ENCODE results near the gene SERPINF2.
"Not testable (repeated sequence)": the region's sequence is repeated elsewhere in the genome, so short reads cannot be mapped to it uniquely, and the experiment has no call there.

Gene SERPINF2

GRCh38 chr17:1766382-1767135 lies 23.9 kb downstream of the SERPINF2 start:
- Histone ChIP-seq H3K4me1 (ENCODE audit: insufficient read depth, low read length) (peaks cover 48% of the 10 kb centered on the region), H3K36me3 (ENCODE audit: insufficient read depth, low read length) (no peaks in the 10 kb centered on the region), H3K79me2 (ENCODE audit: insufficient read depth, low read length) (no peaks in the 10 kb centered on the region), H3K27me3 (ENCODE audit: insufficient read depth, low read length, poor library complexity) (no peaks in the 10 kb centered on the region), H4K20me1 (ENCODE audit: insufficient read depth, low read length) (no peaks in the 10 kb centered on the region), H3K9me3 (ENCODE audit: insufficient read depth, low read length, severe bottlenecking) (no peaks in the 10 kb centered on the region), H3K4me2 (ENCODE audit: insufficient read depth, low read length) (no peak overlapping the region), H3K27ac (ENCODE audit: low read length) (no peak overlapping the region), H2AFZ (ENCODE audit: low read depth, low read length) (no peak overlapping the region), H3K9ac (ENCODE audit: low read depth, low read length) (no peak overlapping the region), H3K4me3 (ENCODE audit: low read depth in 1 of 2, low read length in 2 of 2) (no peak overlapping the region)
- ATAC-seq (ENCODE audit: insufficient read depth, low read depth), result no peak
- TF ChIP-seq EZH2 (IDR thresholded peaks at IDR 0.05; ENCODE audit: borderline replicate concordance, low read depth, low read length, severe bottlenecking), result no peak
- TF ChIP-seq CTCF (IDR thresholded peaks at IDR 0.05; ENCODE audit: borderline replicate concordance, extremely low read depth, low read length, poor library complexity, severe bottlenecking), result no peak
- no peak for DNase-seq

GRCh38 chr17:1767358-1767757 lies 24.7 kb downstream of the SERPINF2 start:
- H3K4me3 ChIP-seq (ENCODE audit: low read depth in 1 of 2, low read length in 2 of 2), result no peak overlapping the region
- H3K27me3 ChIP-seq (ENCODE audit: insufficient read depth, low read length, poor library complexity), result no peaks in the 10 kb centered on the region
- no peak overlapping the region for H3K9ac ChIP-seq (ENCODE audit: low read depth, low read length)
- peak; percentile 18 for TF ChIP-seq CTCF (IDR thresholded peaks at IDR 0.05; ENCODE audit: borderline replicate concordance, extremely low read depth, low read length, poor library complexity, severe bottlenecking)
- TF ChIP-seq EZH2 (IDR thresholded peaks at IDR 0.05; ENCODE audit: borderline replicate concordance, low read depth, low read length, severe bottlenecking), result no peak
- no peak overlapping the region for H3K4me2 ChIP-seq (ENCODE audit: insufficient read depth, low read length)
- H3K9me3 ChIP-seq (ENCODE audit: insufficient read depth, low read length, severe bottlenecking), result no peaks in the 10 kb centered on the region
- H2AFZ ChIP-seq (ENCODE audit: low read depth, low read length), result no peak overlapping the region
- H3K79me2 ChIP-seq (ENCODE audit: insufficient read depth, low read length), result no peaks in the 10 kb centered on the region
- no peaks in the 10 kb centered on the region for H4K20me1 ChIP-seq (ENCODE audit: insufficient read depth, low read length)
- no peaks in the 10 kb centered on the region for H3K36me3 ChIP-seq (ENCODE audit: insufficient read depth, low read length)
- no peak overlapping the region for H3K27ac ChIP-seq (ENCODE audit: low read length)
- ATAC-seq (ENCODE audit: insufficient read depth, low read depth) (no peak), DNase-seq (no peak)
- H3K4me1 ChIP-seq (ENCODE audit: insufficient read depth, low read length), result peaks cover 49% of the 10 kb centered on the region

GRCh38 chr17:1769822-1770477 lies 27.3 kb downstream of the SERPINF2 start:
- no peak for TF ChIP-seq EZH2 (IDR thresholded peaks at IDR 0.05; ENCODE audit: borderline replicate concordance, low read depth, low read length, severe bottlenecking)
- no peak for TF ChIP-seq CTCF (IDR thresholded peaks at IDR 0.05; ENCODE audit: borderline replicate concordance, extremely low read depth, low read length, poor library complexity, severe bottlenecking)
- DNase-seq, result peak; percentile 50
- Histone ChIP-seq H3K9me3 (ENCODE audit: insufficient read depth, low read length, severe bottlenecking) (no peaks in the 10 kb centered on the region), H3K4me2 (ENCODE audit: insufficient read depth, low read length) (peak overlapping the region; percentile 51), H3K4me1 (ENCODE audit: insufficient read depth, low read length) (peaks cover 23% of the 10 kb centered on the region), H3K9ac (ENCODE audit: low read depth, low read length) (peak overlapping the region; percentile 42), H3K27me3 (ENCODE audit: insufficient read depth, low read length, poor library complexity) (no peaks in the 10 kb centered on the region), H3K4me3 (ENCODE audit: low read depth in 1 of 2, low read length in 2 of 2) (peak overlapping the region in 1 of 2 experiments; percentile 35; a peak in 2 of 4 replicates), H2AFZ (ENCODE audit: low read depth, low read length) (peak overlapping the region; percentile 74), H3K79me2 (ENCODE audit: insufficient read depth, low read length) (no peaks in the 10 kb centered on the region), H4K20me1 (ENCODE audit: insufficient read depth, low read length) (no peaks in the 10 kb centered on the region), H3K27ac (ENCODE audit: low read length) (peak overlapping the region; percentile 73), H3K36me3 (ENCODE audit: insufficient read depth, low read length) (no peaks in the 10 kb centered on the region)
- peak; percentile 76 for ATAC-seq (ENCODE audit: insufficient read depth, low read depth)

- not testable (repeated sequence) for H3K79me2 ChIP-seq (ENCODE audit: insufficient read depth, low read length); DNase-seq; H3K27ac ChIP-seq (ENCODE audit: low read length); ATAC-seq (ENCODE audit: insufficient read depth, low read depth); H3K27me3 ChIP-seq (ENCODE audit: insufficient read depth, low read length, poor library complexity); H3K4me2 ChIP-seq (ENCODE audit: insufficient read depth, low read length); H2AFZ ChIP-seq (ENCODE audit: low read depth, low read length); H3K9ac ChIP-seq (ENCODE audit: low read depth, low read length); H3K9me3 ChIP-seq (ENCODE audit: insufficient read depth, low read length, severe bottlenecking); H4K20me1 ChIP-seq (ENCODE audit: insufficient read depth, low read length); H3K4me3 ChIP-seq (ENCODE audit: low read depth in 1 of 2, low read length in 2 of 2)
- Histone ChIP-seq H3K4me1 (ENCODE audit: insufficient read depth, low read length) (peaks cover 22% of the 10 kb centered on the region), H3K36me3 (ENCODE audit: insufficient read depth, low read length) (peaks cover 20% of the 10 kb centered on the region)
Observed at GRCh38 chr17:1773000-1773695, 30.5 kb downstream of the SERPINF2 start.

All from DND-41 (cell line).